Activated CD8-positive, alpha-beta memory T cell treated with anti-CD3 and anti-CD28 coated beads, Interleukin-2, amount 50 U/mL, for 24 hours (primary cell): ENCODE measurements around the gene CDH24.
A peak's percentile ranks its signal among the peaks of the same experiment; 100 is the strongest.

Experiments
- DNase-seq: peaks from one replicate; pipeline ENCODE4 v3.0.0-alpha.2; 2020; ENCODE audit errors: extremely low read depth

CDH24 gene

GRCh38 chr14:23089498-23090253 is 32.4 kb upstream of the CDH24 start:
- DNase-seq = no peak

- DNase-seq = no peak
Observed at GRCh38 chr14:23086565-23086964, 29.2 kb upstream of the CDH24 start.

GRCh38 chr14:23085458-23085857 is 28.1 kb upstream of the CDH24 start:
- DNase-seq = no peak

GRCh38 chr14:23080474-23080873 is 23.2 kb upstream of the CDH24 start:
- no peak for DNase-seq

GRCh38 chr14:23079716-23080115 is 22.4 kb upstream of the CDH24 start:
- no peak for DNase-seq

GRCh38 chr14:23078692-23079116 is 21.4 kb upstream of the CDH24 start:
- DNase-seq = no peak

GRCh38 chr14:23077962-23078361 is 20.6 kb upstream of the CDH24 start:
- DNase-seq = no peak

- DNase-seq = no peak
Observed at GRCh38 chr14:23076785-23077408, 19.6 kb upstream of the CDH24 start.

GRCh38 chr14:23074906-23075305 is 17.6 kb upstream of the CDH24 start:
- DNase-seq = no peak

GRCh38 chr14:23071921-23072539 is 14.7 kb upstream of the CDH24 start:
- DNase-seq = no peak

GRCh38 chr14:23071244-23071920 is 14.1 kb upstream of the CDH24 start:
- peak; percentile 54 for DNase-seq

GRCh38 chr14:23070262-23071129 is 13.2 kb upstream of the CDH24 start:
- DNase-seq = no peak

- no peak for DNase-seq
Observed at GRCh38 chr14:23069413-23069806, 12.1 kb upstream of the CDH24 start.

GRCh38 chr14:23068789-23069412 is 11.6 kb upstream of the CDH24 start:
- DNase-seq = peak; percentile 36

GRCh38 chr14:23067847-23068788 is 10.8 kb upstream of the CDH24 start:
- DNase-seq = no peak

GRCh38 chr14:23066855-23067744 is 9.8 kb upstream of the CDH24 start:
- no peak for DNase-seq

- no peak for DNase-seq
Observed at GRCh38 chr14:23066368-23066767, 9.0 kb upstream of the CDH24 start.

- no peak for DNase-seq
Observed at GRCh38 chr14:23063601-23064000, 6.3 kb upstream of the CDH24 start.

- no peak for DNase-seq
Observed at GRCh38 chr14:23062002-23062401, 4.7 kb upstream of the CDH24 start.
